ENCODE data around the gene C10orf71. TPM values are rescaled to one million over a fixed set of nuclear protein-coding genes. Genes with fewer than 3 reads are reported as not detected.

The C10orf71 gene
- total and polyA plus RNA-seq, 2 experiments from 2014 or later = not detected

DNA sequence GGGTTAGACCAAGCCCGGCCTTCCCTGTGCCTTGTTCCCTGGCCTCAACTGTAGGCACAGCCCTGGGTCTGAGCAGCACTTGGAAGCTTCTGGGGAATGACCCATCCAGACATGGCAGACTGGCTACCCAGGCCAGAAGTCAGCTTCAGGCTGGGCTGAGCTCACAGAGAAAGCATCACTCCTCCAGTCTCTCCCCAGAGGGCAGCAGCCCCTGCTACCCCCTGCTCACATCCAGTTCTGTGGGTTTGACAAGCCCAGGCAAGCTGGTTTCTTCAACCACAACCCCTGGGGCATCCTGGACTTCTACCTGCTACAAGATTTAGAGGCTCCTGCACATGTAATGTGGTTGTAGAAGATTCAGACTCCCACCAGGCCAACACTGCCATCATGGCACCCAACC is 9.0 kb downstream of the C10orf71 start:
- no peak overlapping the region for H3K27ac ChIP-seq
- WGBS (ENCODE audit: low lambda C conversion rate, missing lambda C conversion rate) = 91% methylated on average over 1 of the region's 1 CpG
- no peaks in the 10 kb centered on the region for H3K27me3 ChIP-seq
- TF ChIP-seq EZH2 (IDR thresholded peaks at IDR 0.05; ENCODE audit: borderline replicate concordance) = no peak
- TF ChIP-seq, protein P1, sequence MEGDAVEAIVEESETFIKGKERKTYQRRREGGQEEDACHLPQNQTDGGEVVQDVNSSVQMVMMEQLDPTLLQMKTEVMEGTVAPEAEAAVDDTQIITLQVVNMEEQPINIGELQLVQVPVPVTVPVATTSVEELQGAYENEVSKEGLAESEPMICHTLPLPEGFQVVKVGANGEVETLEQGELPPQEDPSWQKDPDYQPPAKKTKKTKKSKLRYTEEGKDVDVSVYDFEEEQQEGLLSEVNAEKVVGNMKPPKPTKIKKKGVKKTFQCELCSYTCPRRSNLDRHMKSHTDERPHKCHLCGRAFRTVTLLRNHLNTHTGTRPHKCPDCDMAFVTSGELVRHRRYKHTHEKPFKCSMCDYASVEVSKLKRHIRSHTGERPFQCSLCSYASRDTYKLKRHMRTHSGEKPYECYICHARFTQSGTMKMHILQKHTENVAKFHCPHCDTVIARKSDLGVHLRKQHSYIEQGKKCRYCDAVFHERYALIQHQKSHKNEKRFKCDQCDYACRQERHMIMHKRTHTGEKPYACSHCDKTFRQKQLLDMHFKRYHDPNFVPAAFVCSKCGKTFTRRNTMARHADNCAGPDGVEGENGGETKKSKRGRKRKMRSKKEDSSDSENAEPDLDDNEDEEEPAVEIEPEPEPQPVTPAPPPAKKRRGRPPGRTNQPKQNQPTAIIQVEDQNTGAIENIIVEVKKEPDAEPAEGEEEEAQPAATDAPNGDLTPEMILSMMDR (IDR thresholded peaks at IDR 0.05; ENCODE audit: poor library complexity) = no peak
- no peak for TF ChIP-seq EZH2phosphoT487 (IDR thresholded peaks at IDR 0.05; ENCODE audit: low read depth, severe bottlenecking, unreplicated experiment)
- H2AFZ ChIP-seq = no peak overlapping the region
- no peak overlapping the region for H3K4me2 ChIP-seq
- no peaks in the 10 kb centered on the region for H3K36me3 ChIP-seq (replicated peaks; ENCODE audit: insufficient read depth, low read depth)
- no peaks in the 10 kb centered on the region for H3K9me3 ChIP-seq (ENCODE audit: low read depth)
- H3K4me3 ChIP-seq = no peak overlapping the region
- no peaks in the 10 kb centered on the region for H4K20me1 ChIP-seq (ENCODE audit: insufficient read depth, poor library complexity, severe bottlenecking)
- no peaks in the 10 kb centered on the region for H3K9me2 ChIP-seq (replicated peaks; ENCODE audit: insufficient read depth)
- no peaks in the 10 kb centered on the region for H3K4me1 ChIP-seq (ENCODE audit: insufficient read depth)
- no peaks in the 10 kb centered on the region for H3K79me2 ChIP-seq
- no peak for DNase-seq (ENCODE audit: low spot score)

DNA sequence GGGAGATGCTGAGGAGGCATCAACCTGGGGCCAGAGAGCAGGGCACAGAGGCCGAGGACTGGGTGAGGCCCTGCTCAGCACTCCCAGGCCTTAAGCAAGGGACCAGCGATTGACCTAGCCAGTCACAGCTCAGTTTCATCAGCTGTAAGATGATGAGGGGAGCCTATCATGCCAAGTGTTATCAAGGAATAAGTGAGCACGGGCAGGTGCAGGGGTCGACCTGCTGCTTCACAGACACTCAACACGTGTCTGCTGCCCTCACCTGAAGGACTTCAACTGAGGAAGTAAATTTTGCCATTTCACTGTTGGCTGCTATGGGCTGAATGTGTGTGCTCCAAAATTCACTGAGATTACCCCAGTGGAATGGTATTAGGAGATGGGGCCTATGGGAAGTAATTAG is 9.9 kb downstream of the C10orf71 start:
- TF ChIP-seq EZH2 (IDR thresholded peaks at IDR 0.05; ENCODE audit: borderline replicate concordance) = no peak
- TF ChIP-seq, protein P1 (IDR thresholded peaks at IDR 0.05; ENCODE audit: poor library complexity) = no peak
- TF ChIP-seq EZH2phosphoT487 (IDR thresholded peaks at IDR 0.05; ENCODE audit: low read depth, severe bottlenecking, unreplicated experiment) = no peak
- H3K9me2 ChIP-seq (replicated peaks; ENCODE audit: insufficient read depth) = no peaks in the 10 kb centered on the region
- 92% methylated on average over 5 of the region's 5 CpGs for WGBS (ENCODE audit: low lambda C conversion rate, missing lambda C conversion rate)

DNA sequence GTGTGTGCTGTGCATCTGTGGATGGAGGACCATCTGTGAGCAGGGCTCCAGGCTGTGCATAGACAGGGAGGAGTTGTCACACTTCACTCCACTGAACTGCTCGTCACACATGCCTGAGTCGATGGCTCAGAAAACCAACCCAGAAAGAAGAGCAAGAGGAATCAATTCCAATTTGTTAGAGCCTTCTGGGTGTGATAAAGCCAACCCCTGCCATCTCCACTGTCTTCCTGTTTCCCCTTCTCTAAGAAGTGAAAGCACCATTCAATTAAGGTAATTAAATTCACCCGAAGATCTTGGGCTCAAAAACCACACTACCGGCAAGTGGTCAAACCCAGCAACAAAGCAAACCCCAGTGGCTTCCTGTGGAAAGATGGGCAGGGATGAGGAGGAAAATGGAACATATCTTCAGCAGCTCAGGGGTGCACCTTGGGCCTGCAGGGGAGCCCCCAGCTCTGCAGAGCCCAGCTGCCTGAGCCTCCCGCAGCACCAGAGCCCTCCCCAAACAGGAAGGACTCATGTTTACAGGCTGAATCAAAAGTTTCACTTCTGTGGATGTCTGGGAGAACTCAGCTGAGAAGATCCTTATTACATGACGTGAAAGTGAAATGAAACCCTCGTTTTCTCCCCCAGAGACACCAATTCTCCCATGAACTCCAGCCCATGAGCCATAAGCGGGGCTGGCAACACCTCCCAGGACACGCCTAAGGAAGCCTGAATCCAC is 10.9 kb downstream of the C10orf71 start:
- no peaks in the 10 kb centered on the region for H3K9me2 ChIP-seq (replicated peaks; ENCODE audit: insufficient read depth)
- H3K36me3 ChIP-seq (replicated peaks; ENCODE audit: insufficient read depth, low read depth) = no peaks in the 10 kb centered on the region
- H3K79me2 ChIP-seq = no peaks in the 10 kb centered on the region
- H3K4me2 ChIP-seq = no peak overlapping the region
- H3K4me3 ChIP-seq = no peak overlapping the region
- WGBS (ENCODE audit: low lambda C conversion rate, missing lambda C conversion rate) = 80% methylated on average over 9 of the region's 9 CpGs
- H2AFZ ChIP-seq = no peak overlapping the region
- no peaks in the 10 kb centered on the region for H3K27me3 ChIP-seq
- H3K4me1 ChIP-seq (ENCODE audit: insufficient read depth) = no peaks in the 10 kb centered on the region
- H3K27ac ChIP-seq = no peak overlapping the region
- TF ChIP-seq, protein P1 (IDR thresholded peaks at IDR 0.05; ENCODE audit: poor library complexity) = no peak
- TF ChIP-seq EZH2phosphoT487 (IDR thresholded peaks at IDR 0.05; ENCODE audit: low read depth, severe bottlenecking, unreplicated experiment) = no peak
- TF ChIP-seq EZH2 (IDR thresholded peaks at IDR 0.05; ENCODE audit: borderline replicate concordance) = no peak
- DNase-seq (ENCODE audit: low spot score) = no peak
- H3K9me3 ChIP-seq (ENCODE audit: low read depth) = no peaks in the 10 kb centered on the region
- no peaks in the 10 kb centered on the region for H4K20me1 ChIP-seq (ENCODE audit: insufficient read depth, poor library complexity, severe bottlenecking)

More for the DNA sequence above, 9.9 kb downstream of the C10orf71 start:
- no peak overlapping the region for H3K4me3 ChIP-seq
- no peaks in the 10 kb centered on the region for H3K36me3 ChIP-seq (replicated peaks; ENCODE audit: insufficient read depth, low read depth)
- no peak overlapping the region for H2AFZ ChIP-seq
- H3K27me3 ChIP-seq = no peaks in the 10 kb centered on the region
- H3K27ac ChIP-seq = no peak overlapping the region
- H3K4me2 ChIP-seq = no peak overlapping the region
- no peak for DNase-seq (ENCODE audit: low spot score)
- H4K20me1 ChIP-seq (ENCODE audit: insufficient read depth, poor library complexity, severe bottlenecking) = no peaks in the 10 kb centered on the region
- H3K4me1 ChIP-seq (ENCODE audit: insufficient read depth) = no peaks in the 10 kb centered on the region
- H3K79me2 ChIP-seq = no peaks in the 10 kb centered on the region
- no peaks in the 10 kb centered on the region for H3K9me3 ChIP-seq (ENCODE audit: low read depth)
